Skeletal muscle satellite cell (primary cell): ENCODE measurements around the gene NUCKS1.

Experiments used
- H3K27me3 ChIP-seq: 2 replicates; pipeline ENCODE4 v1.7.0; 2013; ENCODE audit warnings: low read length; ENCODE audit not compliant: control insufficient read depth, insufficient read depth
- H3K36me3 ChIP-seq: 2 replicates; pipeline ENCODE4 v1.7.0; 2013; ENCODE audit warnings: mild to moderate bottlenecking, control low read depth, low read length; ENCODE audit not compliant: insufficient read depth
- H3K4me1 ChIP-seq: 2 replicates; pipeline ENCODE4 v1.7.0; 2013; ENCODE audit warnings: low read length; ENCODE audit not compliant: control insufficient read depth, insufficient read depth
- H3K4me2 ChIP-seq: 2 replicates; pipeline ENCODE4 v1.7.0; 2013; ENCODE audit warnings: mild to moderate bottlenecking, low read length
- H3K4me3 ChIP-seq: 2 replicates; pipeline ENCODE4 v1.7.0; 2013; ENCODE audit warnings: low read length
- H3K9ac ChIP-seq: 2 replicates; pipeline ENCODE4 v1.7.0; 2013; ENCODE audit warnings: mild to moderate bottlenecking, low read depth, low read length, moderate library complexity
- H3K9me3 ChIP-seq: replicated peaks from 2 replicates; pipeline ENCODE4 v1.7.0; 2013; ENCODE audit warnings: mild to moderate bottlenecking, control low read depth, low read length

NUCKS1 gene

GRCh38 chr1:205783904-205784303, 33.9 kb upstream of the NUCKS1 start:
- Histone ChIP-seq H3K9me3 (no peaks in the 10 kb centered on the region), H3K4me2 (peak overlapping the region; percentile 8), H3K4me1 (peaks cover 7% of the 10 kb centered on the region), H3K4me3 (no peak overlapping the region), H3K36me3 (no peaks in the 10 kb centered on the region), H3K9ac (no peak overlapping the region), H3K27me3 (no peaks in the 10 kb centered on the region)

GRCh38 chr1:205783433-205783795, 33.4 kb upstream of the NUCKS1 start:
- H3K9ac ChIP-seq, result no peak overlapping the region
- H3K36me3 ChIP-seq, result no peaks in the 10 kb centered on the region
- H3K4me1 ChIP-seq, result peaks cover 7% of the 10 kb centered on the region
- H3K27me3 ChIP-seq, result no peaks in the 10 kb centered on the region
- H3K4me2 ChIP-seq, result no peak overlapping the region
- no peaks in the 10 kb centered on the region for H3K9me3 ChIP-seq
- H3K4me3 ChIP-seq, result no peak overlapping the region

- no peaks in the 10 kb centered on the region for H3K27me3 ChIP-seq
- no peak overlapping the region for H3K9ac ChIP-seq
- H3K36me3 ChIP-seq, result no peaks in the 10 kb centered on the region
- H3K9me3 ChIP-seq, result no peaks in the 10 kb centered on the region
- peaks cover 7% of the 10 kb centered on the region for H3K4me1 ChIP-seq
- H3K4me3 ChIP-seq, result no peak overlapping the region
- H3K4me2 ChIP-seq, result no peak overlapping the region
Observed at GRCh38 chr1:205782627-205783432, 32.8 kb upstream of the NUCKS1 start.

- no peak overlapping the region for H3K4me3 ChIP-seq
- no peak overlapping the region for H3K9ac ChIP-seq
- peaks cover 15% of the 10 kb centered on the region for H3K4me1 ChIP-seq
- H3K36me3 ChIP-seq, result no peaks in the 10 kb centered on the region
- H3K4me2 ChIP-seq, result no peak overlapping the region
- no peaks in the 10 kb centered on the region for H3K9me3 ChIP-seq
- H3K27me3 ChIP-seq, result no peaks in the 10 kb centered on the region
Observed at GRCh38 chr1:205780335-205780734, 30.4 kb upstream of the NUCKS1 start.

GRCh38 chr1:205777994-205778393, 28.0 kb upstream of the NUCKS1 start:
- Histone ChIP-seq H3K4me3 (no peak overlapping the region), H3K27me3 (no peaks in the 10 kb centered on the region)

GRCh38 chr1:205775717-205776056, 25.7 kb upstream of the NUCKS1 start:
- H3K4me1 ChIP-seq, result peaks cover 14% of the 10 kb centered on the region
- peak overlapping the region; percentile 84 for H3K4me3 ChIP-seq
- H3K9me3 ChIP-seq, result no peaks in the 10 kb centered on the region
- no peaks in the 10 kb centered on the region for H3K27me3 ChIP-seq
- peak overlapping the region; percentile 78 for H3K9ac ChIP-seq
- H3K36me3 ChIP-seq, result no peaks in the 10 kb centered on the region
- peak overlapping the region; percentile 87 for H3K4me2 ChIP-seq

More at GRCh38 chr1:205777994-205778393, 28.0 kb upstream of the NUCKS1 start:
- Histone ChIP-seq H3K4me2 (no peak overlapping the region), H3K4me1 (peaks cover 14% of the 10 kb centered on the region), H3K9me3 (no peaks in the 10 kb centered on the region), H3K36me3 (no peaks in the 10 kb centered on the region), H3K9ac (no peak overlapping the region)

GRCh38 chr1:205775015-205775716, 25.2 kb upstream of the NUCKS1 start, which contains the start of gene RAB29:
TSS of gene RAB29 (minus strand) at chr1:205775482. CDS start at chr1:205774956, 526 bp downstream.
- peak within 1 kb of the TSS; percentile 84 for H3K4me3 ChIP-seq
- H3K36me3 ChIP-seq, result no peaks in the 10 kb centered on the region
- no peaks in the 10 kb centered on the region for H3K9me3 ChIP-seq
- peaks cover 14% of the 10 kb centered on the region for H3K4me1 ChIP-seq
- no peaks in the 10 kb centered on the region for H3K27me3 ChIP-seq
- peak within 1 kb of the TSS; percentile 78 for H3K9ac ChIP-seq
- peak within 1 kb of the TSS; percentile 87 for H3K4me2 ChIP-seq

GRCh38 chr1:205774198-205775014, 24.4 kb upstream of the NUCKS1 start:
- peak overlapping the region; percentile 78 for H3K9ac ChIP-seq
- H3K36me3 ChIP-seq, result no peaks in the 10 kb centered on the region
- peak overlapping the region; percentile 87 for H3K4me2 ChIP-seq
- H3K4me1 ChIP-seq, result peaks cover 14% of the 10 kb centered on the region
- H3K27me3 ChIP-seq, result no peaks in the 10 kb centered on the region
- peak overlapping the region; percentile 84 for H3K4me3 ChIP-seq
- no peaks in the 10 kb centered on the region for H3K9me3 ChIP-seq

GRCh38 chr1:205772607-205773032, 22.6 kb upstream of the NUCKS1 start:
- peaks cover 14% of the 10 kb centered on the region for H3K4me1 ChIP-seq
- H3K9me3 ChIP-seq, result no peaks in the 10 kb centered on the region

GRCh38 chr1:205770618-205771017, 20.6 kb upstream of the NUCKS1 start:
- Histone ChIP-seq H3K36me3 (no peaks in the 10 kb centered on the region), H3K4me1 (peaks cover 8% of the 10 kb centered on the region), H3K9me3 (no peaks in the 10 kb centered on the region), H3K9ac (no peak overlapping the region), H3K27me3 (no peaks in the 10 kb centered on the region), H3K4me3 (no peak overlapping the region), H3K4me2 (no peak overlapping the region)

More at GRCh38 chr1:205772607-205773032, 22.6 kb upstream of the NUCKS1 start:
- H3K36me3 ChIP-seq, result no peaks in the 10 kb centered on the region
- H3K27me3 ChIP-seq, result no peaks in the 10 kb centered on the region
- H3K9ac ChIP-seq, result no peak overlapping the region
- H3K4me2 ChIP-seq, result no peak overlapping the region
- H3K4me3 ChIP-seq, result no peak overlapping the region

- H3K36me3 ChIP-seq, result no peaks in the 10 kb centered on the region
- H3K4me3 ChIP-seq, result no peak overlapping the region
- H3K9me3 ChIP-seq, result no peaks in the 10 kb centered on the region
- H3K4me1 ChIP-seq, result peaks cover 5% of the 10 kb centered on the region
- no peaks in the 10 kb centered on the region for H3K27me3 ChIP-seq
- no peak overlapping the region for H3K4me2 ChIP-seq
- no peak overlapping the region for H3K9ac ChIP-seq
Observed at GRCh38 chr1:205769641-205770365, 19.8 kb upstream of the NUCKS1 start.
